H1 (cell line): ENCODE results near the gene C2orf78. TPM values are rescaled to one million over a fixed set of nuclear protein-coding genes. Genes with fewer than 3 reads are reported as not detected.

Experiments
- RXRA ChIP-seq: IDR thresholded peaks from 2 replicates; pipeline ENCODE4 v1.6.1; 2011; ENCODE audit warnings: low read depth, mild to moderate bottlenecking, low read length, moderate library complexity; ENCODE audit not compliant: insufficient read depth
- SP4 ChIP-seq: IDR thresholded peaks from 2 replicates; pipeline ENCODE4 v1.6.1; 2012; ENCODE audit warnings: low read length, inconsistent platforms
- polyA plus RNA-seq, 7 experiments: library from polyadenylated mRNA; depleted of rRNA in 3 of 7; stranded (reverse) in 5 of 7; unstranded in 2 of 7; fragments of >200 nt in 5 of 7; fragments of 200-250 nt in 2 of 7; gene quantifications; 1 replicate in 5 of 7; 2 replicates in 1 of 7; 4 replicates in 1 of 7; pipeline versions ENCODE4 v1.2.1 to v1.2.3, GENCODE V29; 2011 to 2013; ENCODE audit warnings: missing spikeins in 2 of 7, mixed read lengths in 2 of 7
- total RNA-seq: library from RNA; stranded (reverse); fragmentation: NEBNext Ultra II Directional; extraction: Animal tissue kit (Norgen Biotek cat#: 25700); gene quantifications from 2 replicates; pipeline ENCODE4 v1.2.1, GENCODE V29; 2021
- TF ChIP-seq, protein P1 (sequence below): IDR thresholded peaks from 2 replicates; pipeline ENCODE4 v1.6.1; 2012; ENCODE audit warnings: low read length, inconsistent platforms

Gene C2orf78
- total and polyA plus RNA-seq, 2 of the 8 experiments (the other 6 are each of a cell fraction or from before 2014, with no cell fraction given) = 0.39 to 0.89 TPM

DNA sequence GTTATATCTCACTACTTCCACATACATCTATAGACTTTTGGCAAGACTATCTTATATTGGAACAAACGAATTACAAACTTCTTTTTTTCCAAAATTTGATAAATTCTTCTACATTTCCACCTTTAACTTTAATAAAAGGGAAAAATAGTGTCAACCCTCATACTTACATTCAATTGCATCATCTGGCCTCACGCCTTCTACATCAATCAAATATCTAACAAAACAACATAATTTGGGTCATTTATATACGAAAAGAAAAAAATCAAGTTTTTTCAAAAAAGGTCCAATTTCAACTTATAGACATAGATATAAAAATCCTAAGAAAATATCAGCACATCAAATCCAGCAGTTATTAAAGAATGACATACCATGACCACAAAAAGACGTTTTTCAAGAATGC lies 17.0 kb upstream of the C2orf78 start (continued):
- TF ChIP-seq, protein P1, sequence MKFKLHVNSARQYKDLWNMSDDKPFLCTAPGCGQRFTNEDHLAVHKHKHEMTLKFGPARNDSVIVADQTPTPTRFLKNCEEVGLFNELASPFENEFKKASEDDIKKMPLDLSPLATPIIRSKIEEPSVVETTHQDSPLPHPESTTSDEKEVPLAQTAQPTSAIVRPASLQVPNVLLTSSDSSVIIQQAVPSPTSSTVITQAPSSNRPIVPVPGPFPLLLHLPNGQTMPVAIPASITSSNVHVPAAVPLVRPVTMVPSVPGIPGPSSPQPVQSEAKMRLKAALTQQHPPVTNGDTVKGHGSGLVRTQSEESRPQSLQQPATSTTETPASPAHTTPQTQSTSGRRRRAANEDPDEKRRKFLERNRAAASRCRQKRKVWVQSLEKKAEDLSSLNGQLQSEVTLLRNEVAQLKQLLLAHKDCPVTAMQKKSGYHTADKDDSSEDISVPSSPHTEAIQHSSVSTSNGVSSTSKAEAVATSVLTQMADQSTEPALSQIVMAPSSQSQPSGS = no peak
- TF ChIP-seq SP4 = no peak
- TF ChIP-seq RXRA = no peak
